Epithelial cell of proximal tubule (primary cell): ENCODE data around the gene ZFHX3. TPM values are rescaled to one million over a fixed set of nuclear protein-coding genes. Genes with fewer than 3 reads are reported as not detected.

Source experiments
- DNase-seq: peaks from one replicate; pipeline ENCODE4 v3.0.0-alpha.2; 2011; ENCODE audit warnings: low read depth
- H3K4me3 ChIP-seq: 2 replicates; pipeline ENCODE4 v1.5.1; 2011; ENCODE audit warnings: low read depth, mild to moderate bottlenecking, low read length
- CTCF ChIP-seq: conservative IDR thresholded peaks from 2 replicates; pipeline ENCODE4 v1.5.1; 2012; ENCODE audit warnings: low read depth, mild to moderate bottlenecking, low read length
- total RNA-seq: library from RNA; depleted of rRNA; stranded (reverse); fragments of >200 nt; gene quantifications from 2 replicates; pipeline ENCODE4 v1.2.3, GENCODE V29; 2015

The ZFHX3 gene
- total RNA-seq, 1 donor from 2014 or later, result 9.6 TPM

GRCh38 chr16:72791786-72792185, 256.1 kb downstream of the ZFHX3 start:
- no peak overlapping the region for H3K4me3 ChIP-seq
- no peak for TF ChIP-seq CTCF
- DNase-seq, result no peak

- TF ChIP-seq CTCF, result no peak
- no peak for DNase-seq
- no peak overlapping the region for H3K4me3 ChIP-seq
These were observed 258.0 kb downstream of the ZFHX3 start for GRCh38 chr16:72789921-72790320.

- DNase-seq, result no peak
- no peak for TF ChIP-seq CTCF
- no peak overlapping the region for H3K4me3 ChIP-seq
These were observed 258.5 kb downstream of the ZFHX3 start for GRCh38 chr16:72789465-72789864.

GRCh38 chr16:72788269-72788809, 259.6 kb downstream of the ZFHX3 start:
- no peak for DNase-seq
- H3K4me3 ChIP-seq, result peak overlapping the region; percentile 63
- TF ChIP-seq CTCF, result no peak

- DNase-seq, result peak; percentile 56
- H3K4me3 ChIP-seq, result peak overlapping the region; percentile 63
- no peak for TF ChIP-seq CTCF
These were observed 260.2 kb downstream of the ZFHX3 start for GRCh38 chr16:72787514-72788268.

GRCh38 chr16:72787130-72787513, 260.8 kb downstream of the ZFHX3 start:
- no peak for TF ChIP-seq CTCF
- H3K4me3 ChIP-seq, result peak overlapping the region; percentile 63
- no peak for DNase-seq

- H3K4me3 ChIP-seq, result no peak overlapping the region
- TF ChIP-seq CTCF, result no peak
- DNase-seq, result no peak
These were observed 261.3 kb downstream of the ZFHX3 start for GRCh38 chr16:72786606-72787005.
